ENCODE results near the gene PDGFA. TPM values are rescaled to one million over a fixed set of nuclear protein-coding genes. Genes with fewer than 3 reads are reported as not detected.
A peak's percentile ranks its signal among the peaks of the same experiment; 100 is the strongest.

PDGFA gene
- total and polyA plus RNA-seq, 2 donors from 2014 or later: 14.1 to 53.0 TPM

- H3K4me1 ChIP-seq (ENCODE audit: control insufficient read depth in 2 of 3, insufficient read depth in 2 of 3, low read depth in 1 of 3, low read length in 3 of 3): peaks cover 0 to 5% (median 0%) of the 10 kb centered on the region in 3 donors
- intact Hi-C loops (cut with DNase I): no loop called here
- no peak overlapping the region for H3K27ac ChIP-seq (ENCODE audit: low read depth in 2 of 2, low read length in 2 of 2)
- no peaks in the 10 kb centered on the region for H3K9me3 ChIP-seq (ENCODE audit: control insufficient read depth in 2 of 3, insufficient read depth in 1 of 3, low read length in 3 of 3)
- H3K36me3 ChIP-seq (ENCODE audit: control insufficient read depth in 2 of 3, insufficient read depth in 3 of 3, low read length in 3 of 3): no peaks in the 10 kb centered on the region
- H3K27me3 ChIP-seq (ENCODE audit: control insufficient read depth, insufficient read depth, low read length): no peaks in the 10 kb centered on the region
- H3K9ac ChIP-seq (ENCODE audit: low read length in 3 of 3): no peak overlapping the region
- DNase-seq (peak; percentile 63 to 80 (median 76)), FAIRE-seq (no peak)
- no peak for TF ChIP-seq CTCF (IDR thresholded peaks at IDR 0.05; ENCODE audit: borderline replicate concordance, extremely low read depth, insufficient read depth)
- H3K4me3 ChIP-seq (ENCODE audit: low read length in 3 of 3): no peak overlapping the region
Measured at GRCh38 chr7:490461-491291, 29.0 kb downstream of the PDGFA start.

- H3K9me3 ChIP-seq (ENCODE audit: control insufficient read depth in 2 of 3, insufficient read depth in 1 of 3, low read length in 3 of 3): no peaks in the 10 kb centered on the region
- H3K4me1 ChIP-seq (ENCODE audit: control insufficient read depth in 2 of 3, insufficient read depth in 2 of 3, low read depth in 1 of 3, low read length in 3 of 3): peaks cover 0 to 5% (median 0%) of the 10 kb centered on the region in 3 donors
- intact Hi-C loops (cut with DNase I): no loop called here
- FAIRE-seq: no peak
- DNase-seq: peak in 1 of 5 donors; percentile 24
- no peaks in the 10 kb centered on the region for H3K27me3 ChIP-seq (ENCODE audit: control insufficient read depth, insufficient read depth, low read length)
- no peak overlapping the region for H3K9ac ChIP-seq (ENCODE audit: low read length in 3 of 3)
- no peak overlapping the region for H3K4me3 ChIP-seq (ENCODE audit: low read length in 3 of 3)
- no peak overlapping the region for H3K27ac ChIP-seq (ENCODE audit: low read depth in 2 of 2, low read length in 2 of 2)
- no peak for TF ChIP-seq CTCF (IDR thresholded peaks at IDR 0.05; ENCODE audit: borderline replicate concordance, extremely low read depth, insufficient read depth)
- H3K36me3 ChIP-seq (ENCODE audit: control insufficient read depth in 2 of 3, insufficient read depth in 3 of 3, low read length in 3 of 3): no peaks in the 10 kb centered on the region
Measured at GRCh38 chr7:489876-490275, 29.8 kb downstream of the PDGFA start.

GRCh38 chr7:486216-486743, 33.4 kb downstream of the PDGFA start:
- Histone ChIP-seq H3K4me1 (ENCODE audit: control insufficient read depth in 2 of 3, insufficient read depth in 2 of 3, low read depth in 1 of 3, low read length in 3 of 3) (peaks cover 0 to 5% (median 0%) of the 10 kb centered on the region in 3 donors), H3K27me3 (ENCODE audit: control insufficient read depth, insufficient read depth, low read length) (no peaks in the 10 kb centered on the region), H3K36me3 (ENCODE audit: control insufficient read depth in 2 of 3, insufficient read depth in 3 of 3, low read length in 3 of 3) (no peaks in the 10 kb centered on the region), H3K9me3 (ENCODE audit: control insufficient read depth in 2 of 3, insufficient read depth in 1 of 3, low read length in 3 of 3) (no peaks in the 10 kb centered on the region), H3K27ac (ENCODE audit: low read depth in 2 of 2, low read length in 2 of 2) (no peak overlapping the region), H3K9ac (ENCODE audit: low read length in 3 of 3) (no peak overlapping the region), H3K4me3 (ENCODE audit: low read length in 3 of 3) (peak overlapping the region in 1 of 3 donors; percentile 39)
- no peak for TF ChIP-seq CTCF (IDR thresholded peaks at IDR 0.05; ENCODE audit: borderline replicate concordance, extremely low read depth, insufficient read depth)
- intact Hi-C loops (cut with DNase I): no loop called here
- FAIRE-seq: no peak
- DNase-seq: peak in 1 of 5 donors; percentile 52
